HEK293 (cell line): ENCODE results near the gene RCAN2.
A peak's percentile ranks its signal among the peaks of the same experiment; 100 is the strongest.

Experiments used
- CTCF ChIA-PET: fragments of 350-600 bp; formaldehyde crosslinking; extraction: SDS; loops from one replicate; lab custom pipeline; 2021; ENCODE audit warnings: antibody characterized with exemption; lab: Yijun Ruan, JAX
- POLR2A ChIA-PET: fragments of 300-600 bp; formaldehyde crosslinking; extraction: SDS; loops from one replicate; lab custom pipeline; 2020; ENCODE audit warnings: antibody characterized with exemption, inconsistent platforms; lab: Yijun Ruan, JAX
- H3K27ac ChIP-seq: fragments of 200-500 bp; sonication (Bioruptor generic); 2 replicates; pipeline ENCODE4 v1.5.1; 2014; ENCODE audit warnings: low read depth, low read length, control low read depth, inconsistent platforms; ENCODE audit errors: extremely low read depth
- H3K36me3 ChIP-seq, 2 experiments: fragments of 200-500 bp in 1 of 2; sonication (Bioruptor generic) in 1 of 2; 1 replicate in 1 of 2; 2 replicates in 1 of 2; pipeline ENCODE4 v1.5.1; 2014 to 2017; ENCODE audit warnings: inconsistent platforms in 2 of 2, low read length in 2 of 2; ENCODE audit not compliant: control insufficient read depth in 2 of 2, insufficient read depth in 1 of 2
- H3K4me1 ChIP-seq: fragments of 200-500 bp; sonication (Bioruptor generic); 2 replicates; pipeline ENCODE4 v1.5.1; 2014; ENCODE audit warnings: mild to moderate bottlenecking, low read length, inconsistent platforms; ENCODE audit not compliant: control insufficient read depth, insufficient read depth
- H3K4me3 ChIP-seq: 2 replicates; pipeline ENCODE4 v1.5.1; 2011; ENCODE audit warnings: low read depth, mild to moderate bottlenecking, control low read depth, low read length, moderate library complexity
- H3K9me3 ChIP-seq: fragments of 200-500 bp; sonication (Bioruptor generic); 2 replicates; pipeline ENCODE4 v1.5.1; 2014; ENCODE audit warnings: low read depth, low read length, inconsistent platforms; ENCODE audit not compliant: control insufficient read depth, insufficient read depth
- BCL11B ChIP-seq: fragments of 450-650 bp; formaldehyde crosslinking; IDR thresholded peaks from 2 replicates; pipeline ENCODE4 v1.5.1; 2016; ENCODE audit warnings: low read depth, missing biosample characterization, missing genetic modification characterization
- FEZF1 ChIP-seq: fragments of 450-650 bp; formaldehyde crosslinking; IDR thresholded peaks from 2 replicates; pipeline ENCODE4 v1.5.1; 2016; ENCODE audit warnings: missing biosample characterization, missing genetic modification characterization
- HOXA7 ChIP-seq: sonication (generic); formaldehyde crosslinking; IDR thresholded peaks from 2 replicates; pipeline ENCODE4 v1.8.1; 2022; ENCODE audit warnings: missing genetic modification reagents, borderline replicate concordance
- KLF9 ChIP-seq: fragments of 450-650 bp; formaldehyde crosslinking; IDR thresholded peaks from 2 replicates; pipeline ENCODE4 v1.5.1; 2016; ENCODE audit warnings: missing biosample characterization, missing genetic modification characterization, low read depth
- WT1 ChIP-seq: fragments of 450-650 bp; formaldehyde crosslinking; IDR thresholded peaks from 2 replicates; pipeline ENCODE4 v1.5.1; 2016; ENCODE audit warnings: missing biosample characterization, missing genetic modification characterization
- ZNF140 ChIP-seq: fragments of 450-650 bp; formaldehyde crosslinking; IDR thresholded peaks from 2 replicates; pipeline ENCODE4 v1.5.1; 2016; ENCODE audit warnings: missing biosample characterization, missing genetic modification characterization
- ZNF146 ChIP-seq: fragments of 450-650 bp; formaldehyde crosslinking; IDR thresholded peaks from 2 replicates; pipeline ENCODE4 v1.5.1; 2016; ENCODE audit warnings: missing biosample characterization, missing genetic modification characterization
- ZNF169 ChIP-seq: fragments of 450-650 bp; formaldehyde crosslinking; IDR thresholded peaks from 2 replicates; pipeline ENCODE4 v1.5.1; 2016; ENCODE audit warnings: missing biosample characterization, missing genetic modification characterization
- ZNF184 ChIP-seq: fragments of 450-650 bp; IDR thresholded peaks from 2 replicates; pipeline ENCODE4 v1.5.1; 2018; ENCODE audit warnings: missing biosample characterization, mild to moderate bottlenecking, missing genetic modification characterization
- ZNF2 ChIP-seq: fragments of 450-650 bp; formaldehyde crosslinking; IDR thresholded peaks from 2 replicates; pipeline ENCODE4 v1.5.1; 2016; ENCODE audit warnings: missing biosample characterization, missing genetic modification characterization
- ZNF214 ChIP-seq: fragments of 450-650 bp; formaldehyde crosslinking; IDR thresholded peaks from 2 replicates; pipeline ENCODE4 v1.5.1; 2017; ENCODE audit warnings: missing biosample characterization, mild to moderate bottlenecking, missing genetic modification characterization, borderline replicate concordance
- ZNF239 ChIP-seq: fragments of 450-650 bp; formaldehyde crosslinking; IDR thresholded peaks from 2 replicates; pipeline ENCODE4 v1.5.1; 2016; ENCODE audit warnings: missing biosample characterization, missing genetic modification characterization
- ZNF274 ChIP-seq, 2 experiments: fragments of 200-500 bp in 1 of 2; fragments of 450-650 bp in 1 of 2; sonication (Bioruptor generic) in 1 of 2; formaldehyde crosslinking in 1 of 2; IDR thresholded peaks; 2 replicates each; pipeline versions ENCODE4 v1.5.1 to v1.6.1; 2014 to 2016; ENCODE audit warnings: borderline replicate concordance in 1 of 2, inconsistent platforms in 1 of 2, low read length in 1 of 2, missing biosample characterization in 1 of 2, missing genetic modification characterization in 1 of 2
- ZNF433 ChIP-seq: fragments of 450-650 bp; formaldehyde crosslinking; IDR thresholded peaks from 2 replicates; pipeline ENCODE4 v1.5.1; 2016; ENCODE audit warnings: missing biosample characterization, missing genetic modification characterization, low read depth
- ZNF548 ChIP-seq: fragments of 450-650 bp; formaldehyde crosslinking; IDR thresholded peaks from 2 replicates; pipeline ENCODE4 v1.5.1; 2016; ENCODE audit warnings: missing biosample characterization, missing genetic modification characterization
- ZNF768 ChIP-seq: fragments of 450-650 bp; formaldehyde crosslinking; IDR thresholded peaks from 2 replicates; pipeline ENCODE4 v1.5.1; 2018; ENCODE audit warnings: missing biosample characterization, mild to moderate bottlenecking, missing genetic modification characterization
- ZNF837 ChIP-seq: fragments of 450-650 bp; formaldehyde crosslinking; IDR thresholded peaks from 2 replicates; pipeline ENCODE4 v1.5.1; 2016; ENCODE audit warnings: missing biosample characterization, missing genetic modification characterization
- ZSCAN16 ChIP-seq: fragments of 450-650 bp; formaldehyde crosslinking; IDR thresholded peaks from 2 replicates; pipeline ENCODE4 v1.5.1; 2016; ENCODE audit warnings: missing biosample characterization, missing genetic modification characterization
- TF ChIP-seq, protein P1 (sequence below): fragments of 450-650 bp; IDR thresholded peaks from 2 replicates; pipeline ENCODE4 v1.5.1; 2018; ENCODE audit warnings: missing biosample characterization, mild to moderate bottlenecking, missing genetic modification characterization
- TF ChIP-seq, protein P2 (sequence below): fragments of 450-650 bp; formaldehyde crosslinking; IDR thresholded peaks from 2 replicates; pipeline ENCODE4 v1.5.1; 2017; ENCODE audit warnings: missing biosample characterization, missing genetic modification characterization
- TF ChIP-seq, protein P3 (sequence below): fragments of 450-650 bp; formaldehyde crosslinking; IDR thresholded peaks from 2 replicates; pipeline ENCODE4 v1.5.1; 2016; ENCODE audit warnings: missing biosample characterization, missing genetic modification characterization
- TF ChIP-seq, protein P4 (sequence below): fragments of 450-650 bp; formaldehyde crosslinking; IDR thresholded peaks from 2 replicates; pipeline ENCODE4 v1.5.1; 2017; ENCODE audit warnings: missing biosample characterization, missing genetic modification characterization
- TF ChIP-seq, protein P5 (sequence below): fragments of 450-650 bp; formaldehyde crosslinking; IDR thresholded peaks from 2 replicates; pipeline ENCODE4 v1.5.1; 2016; ENCODE audit warnings: missing biosample characterization, missing genetic modification characterization

RCAN2 gene

DNA sequence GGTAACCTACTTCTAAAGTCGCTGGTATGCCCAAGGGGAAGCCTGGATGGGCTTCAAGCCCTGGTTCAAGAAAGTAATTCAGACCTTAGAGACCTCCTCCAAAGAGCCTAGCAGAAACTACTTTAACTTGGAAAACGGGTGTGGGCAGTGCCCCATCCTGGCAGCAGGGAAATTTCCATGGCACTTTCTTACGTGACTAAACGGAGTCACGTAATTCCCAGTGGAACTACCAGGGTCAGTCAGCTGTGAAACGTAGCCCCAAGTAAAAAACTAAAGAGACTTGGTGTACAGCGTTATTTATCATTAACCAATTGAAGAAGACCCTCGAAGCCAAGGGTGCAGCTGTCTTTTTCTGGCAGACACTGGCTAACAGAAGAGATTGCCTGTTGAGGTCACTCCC, 114.0 kb downstream of the RCAN2 start (continued):
- no peak for TF ChIP-seq WT1
- no peak for TF ChIP-seq FEZF1
- no peak for TF ChIP-seq ZNF2 (tag by site-specific recombination)
- TF ChIP-seq ZNF548 (tag by site-specific recombination) = no peak
- no peak for TF ChIP-seq ZNF140 (tag by site-specific recombination)
- TF ChIP-seq BCL11B (tag by site-specific recombination) = no peak
- TF ChIP-seq, protein P1, sequence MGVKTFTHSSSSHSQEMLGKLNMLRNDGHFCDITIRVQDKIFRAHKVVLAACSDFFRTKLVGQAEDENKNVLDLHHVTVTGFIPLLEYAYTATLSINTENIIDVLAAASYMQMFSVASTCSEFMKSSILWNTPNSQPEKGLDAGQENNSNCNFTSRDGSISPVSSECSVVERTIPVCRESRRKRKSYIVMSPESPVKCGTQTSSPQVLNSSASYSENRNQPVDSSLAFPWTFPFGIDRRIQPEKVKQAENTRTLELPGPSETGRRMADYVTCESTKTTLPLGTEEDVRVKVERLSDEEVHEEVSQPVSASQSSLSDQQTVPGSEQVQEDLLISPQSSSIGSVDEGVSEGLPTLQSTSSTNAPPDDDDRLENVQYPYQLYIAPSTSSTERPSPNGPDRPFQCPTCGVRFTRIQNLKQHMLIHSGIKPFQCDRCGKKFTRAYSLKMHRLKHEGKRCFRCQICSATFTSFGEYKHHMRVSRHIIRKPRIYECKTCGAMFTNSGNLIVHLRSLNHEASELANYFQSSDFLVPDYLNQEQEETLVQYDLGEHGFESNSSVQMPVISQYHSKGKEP (tag by site-specific recombination) = no peak
- no peak for TF ChIP-seq ZNF146 (tag by site-specific recombination)

DNA sequence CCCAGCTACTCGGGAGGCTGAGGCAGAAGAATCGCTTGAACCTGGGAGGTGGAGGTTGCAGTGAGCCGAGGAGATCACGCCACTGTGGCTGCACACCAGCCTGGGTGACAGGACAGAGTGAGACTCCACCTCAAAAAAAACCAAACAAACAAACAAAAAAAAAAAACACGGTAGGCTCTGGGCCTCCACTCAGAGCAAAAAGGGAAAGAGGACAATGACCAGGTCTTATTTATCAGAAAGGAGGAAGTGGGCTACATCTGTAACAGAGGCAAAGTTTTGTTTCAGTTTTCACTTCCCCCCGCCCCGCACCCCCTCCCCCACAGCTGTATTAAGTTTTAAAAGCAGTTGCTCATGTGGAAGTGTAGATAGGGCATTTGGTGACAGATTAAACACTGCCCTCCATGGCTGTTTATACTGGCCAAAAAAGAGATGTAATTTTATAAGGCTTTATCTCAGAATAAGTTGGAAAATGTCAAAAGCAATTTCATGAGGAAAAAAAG, 114.6 kb downstream of the RCAN2 start:
- ChIA-PET POLR2A (no interaction called here), CTCF (interaction anchor here (0.6 kb wide), 1 partner anchor 246 kb away, joined by 3 read pairs; no protein-coding TSS in a partner anchor)
- TF ChIP-seq FEZF1 (peak; percentile 26; the same call in 1 of the 2 replicates), ZNF768 (tag by site-specific recombination) (no peak), KLF9 (tag by site-specific recombination) (no peak)
- TF ChIP-seq, protein P2, sequence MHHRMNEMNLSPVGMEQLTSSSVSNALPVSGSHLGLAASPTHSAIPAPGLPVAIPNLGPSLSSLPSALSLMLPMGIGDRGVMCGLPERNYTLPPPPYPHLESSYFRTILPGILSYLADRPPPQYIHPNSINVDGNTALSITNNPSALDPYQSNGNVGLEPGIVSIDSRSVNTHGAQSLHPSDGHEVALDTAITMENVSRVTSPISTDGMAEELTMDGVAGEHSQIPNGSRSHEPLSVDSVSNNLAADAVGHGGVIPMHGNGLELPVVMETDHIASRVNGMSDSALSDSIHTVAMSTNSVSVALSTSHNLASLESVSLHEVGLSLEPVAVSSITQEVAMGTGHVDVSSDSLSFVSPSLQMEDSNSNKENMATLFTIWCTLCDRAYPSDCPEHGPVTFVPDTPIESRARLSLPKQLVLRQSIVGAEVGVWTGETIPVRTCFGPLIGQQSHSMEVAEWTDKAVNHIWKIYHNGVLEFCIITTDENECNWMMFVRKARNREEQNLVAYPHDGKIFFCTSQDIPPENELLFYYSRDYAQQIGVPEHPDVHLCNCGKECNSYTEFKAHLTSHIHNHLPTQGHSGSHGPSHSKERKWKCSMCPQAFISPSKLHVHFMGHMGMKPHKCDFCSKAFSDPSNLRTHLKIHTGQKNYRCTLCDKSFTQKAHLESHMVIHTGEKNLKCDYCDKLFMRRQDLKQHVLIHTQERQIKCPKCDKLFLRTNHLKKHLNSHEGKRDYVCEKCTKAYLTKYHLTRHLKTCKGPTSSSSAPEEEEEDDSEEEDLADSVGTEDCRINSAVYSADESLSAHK (tag by site-specific recombination) = no peak
- H3K27ac ChIP-seq = no peak overlapping the region
- H3K36me3 ChIP-seq = no peaks in the 10 kb centered on the region
- peaks cover 14% of the 10 kb centered on the region; the same call in 1 of the 2 replicates for H3K4me1 ChIP-seq
- no peaks in the 10 kb centered on the region for H3K9me3 ChIP-seq
- H3K4me3 ChIP-seq = no peak overlapping the region

DNA sequence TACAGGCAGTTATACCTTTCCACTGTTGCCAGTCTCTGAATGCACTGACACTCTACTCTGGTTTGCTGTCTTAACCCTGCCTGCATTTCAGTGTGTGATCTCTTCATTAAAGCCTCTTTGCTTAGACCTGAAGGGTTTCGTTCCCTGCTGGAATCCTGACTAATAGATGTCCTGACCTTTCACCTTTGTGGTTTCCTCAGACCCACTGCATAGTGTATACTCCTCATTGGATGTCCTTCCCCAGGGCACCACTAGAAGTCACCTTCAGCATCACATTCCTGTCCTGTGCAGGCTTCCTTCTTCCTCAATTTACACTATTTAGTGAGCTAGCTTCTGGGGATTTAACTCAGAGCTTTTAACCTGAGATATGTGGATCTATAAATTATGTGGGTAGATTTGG, 120.6 kb downstream of the RCAN2 start:
- H3K36me3 ChIP-seq = no peaks in the 10 kb centered on the region
- TF ChIP-seq, protein P3, sequence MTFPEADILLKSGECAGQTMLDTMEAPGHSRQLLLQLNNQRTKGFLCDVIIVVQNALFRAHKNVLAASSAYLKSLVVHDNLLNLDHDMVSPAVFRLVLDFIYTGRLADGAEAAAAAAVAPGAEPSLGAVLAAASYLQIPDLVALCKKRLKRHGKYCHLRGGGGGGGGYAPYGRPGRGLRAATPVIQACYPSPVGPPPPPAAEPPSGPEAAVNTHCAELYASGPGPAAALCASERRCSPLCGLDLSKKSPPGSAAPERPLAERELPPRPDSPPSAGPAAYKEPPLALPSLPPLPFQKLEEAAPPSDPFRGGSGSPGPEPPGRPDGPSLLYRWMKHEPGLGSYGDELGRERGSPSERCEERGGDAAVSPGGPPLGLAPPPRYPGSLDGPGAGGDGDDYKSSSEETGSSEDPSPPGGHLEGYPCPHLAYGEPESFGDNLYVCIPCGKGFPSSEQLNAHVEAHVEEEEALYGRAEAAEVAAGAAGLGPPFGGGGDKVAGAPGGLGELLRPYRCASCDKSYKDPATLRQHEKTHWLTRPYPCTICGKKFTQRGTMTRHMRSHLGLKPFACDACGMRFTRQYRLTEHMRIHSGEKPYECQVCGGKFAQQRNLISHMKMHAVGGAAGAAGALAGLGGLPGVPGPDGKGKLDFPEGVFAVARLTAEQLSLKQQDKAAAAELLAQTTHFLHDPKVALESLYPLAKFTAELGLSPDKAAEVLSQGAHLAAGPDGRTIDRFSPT = no peak
- no peak for TF ChIP-seq ZNF433 (tag by site-specific recombination)
- TF ChIP-seq ZNF214 = no peak
- no peak for TF ChIP-seq HOXA7 (CRISPR knock-in tag)
- TF ChIP-seq, protein P4, sequence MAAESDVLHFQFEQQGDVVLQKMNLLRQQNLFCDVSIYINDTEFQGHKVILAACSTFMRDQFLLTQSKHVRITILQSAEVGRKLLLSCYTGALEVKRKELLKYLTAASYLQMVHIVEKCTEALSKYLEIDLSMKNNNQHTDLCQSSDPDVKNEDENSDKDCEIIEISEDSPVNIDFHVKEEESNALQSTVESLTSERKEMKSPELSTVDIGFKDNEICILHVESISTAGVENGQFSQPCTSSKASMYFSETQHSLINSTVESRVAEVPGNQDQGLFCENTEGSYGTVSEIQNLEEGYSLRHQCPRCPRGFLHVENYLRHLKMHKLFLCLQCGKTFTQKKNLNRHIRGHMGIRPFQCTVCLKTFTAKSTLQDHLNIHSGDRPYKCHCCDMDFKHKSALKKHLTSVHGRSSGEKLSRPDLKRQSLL (tag by site-specific recombination) = no peak
- TF ChIP-seq, protein P5, sequence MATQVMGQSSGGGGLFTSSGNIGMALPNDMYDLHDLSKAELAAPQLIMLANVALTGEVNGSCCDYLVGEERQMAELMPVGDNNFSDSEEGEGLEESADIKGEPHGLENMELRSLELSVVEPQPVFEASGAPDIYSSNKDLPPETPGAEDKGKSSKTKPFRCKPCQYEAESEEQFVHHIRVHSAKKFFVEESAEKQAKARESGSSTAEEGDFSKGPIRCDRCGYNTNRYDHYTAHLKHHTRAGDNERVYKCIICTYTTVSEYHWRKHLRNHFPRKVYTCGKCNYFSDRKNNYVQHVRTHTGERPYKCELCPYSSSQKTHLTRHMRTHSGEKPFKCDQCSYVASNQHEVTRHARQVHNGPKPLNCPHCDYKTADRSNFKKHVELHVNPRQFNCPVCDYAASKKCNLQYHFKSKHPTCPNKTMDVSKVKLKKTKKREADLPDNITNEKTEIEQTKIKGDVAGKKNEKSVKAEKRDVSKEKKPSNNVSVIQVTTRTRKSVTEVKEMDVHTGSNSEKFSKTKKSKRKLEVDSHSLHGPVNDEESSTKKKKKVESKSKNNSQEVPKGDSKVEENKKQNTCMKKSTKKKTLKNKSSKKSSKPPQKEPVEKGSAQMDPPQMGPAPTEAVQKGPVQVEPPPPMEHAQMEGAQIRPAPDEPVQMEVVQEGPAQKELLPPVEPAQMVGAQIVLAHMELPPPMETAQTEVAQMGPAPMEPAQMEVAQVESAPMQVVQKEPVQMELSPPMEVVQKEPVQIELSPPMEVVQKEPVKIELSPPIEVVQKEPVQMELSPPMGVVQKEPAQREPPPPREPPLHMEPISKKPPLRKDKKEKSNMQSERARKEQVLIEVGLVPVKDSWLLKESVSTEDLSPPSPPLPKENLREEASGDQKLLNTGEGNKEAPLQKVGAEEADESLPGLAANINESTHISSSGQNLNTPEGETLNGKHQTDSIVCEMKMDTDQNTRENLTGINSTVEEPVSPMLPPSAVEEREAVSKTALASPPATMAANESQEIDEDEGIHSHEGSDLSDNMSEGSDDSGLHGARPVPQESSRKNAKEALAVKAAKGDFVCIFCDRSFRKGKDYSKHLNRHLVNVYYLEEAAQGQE (tag by site-specific recombination) = no peak
- TF ChIP-seq ZNF239 = no peak
- TF ChIP-seq ZNF837 (tag by site-specific recombination) = no peak
- no peak for TF ChIP-seq ZNF184
- no peak for TF ChIP-seq ZNF274 (IDR thresholded peaks at IDR 0.05; ENCODE audit: low read length)
- no peak for TF ChIP-seq ZNF274 (tag by site-specific recombination; IDR thresholded peaks at IDR 0.05; ENCODE audit: borderline replicate concordance)
- TF ChIP-seq ZNF169 (tag by site-specific recombination) = no peak
- TF ChIP-seq ZSCAN16 (tag by site-specific recombination) = no peak

More for the DNA sequence above, 120.6 kb downstream of the RCAN2 start:
- H3K4me1 ChIP-seq = no peaks in the 10 kb centered on the region
- no peaks in the 10 kb centered on the region for H3K9me3 ChIP-seq
- no peak overlapping the region for H3K27ac ChIP-seq
- ChIA-PET CTCF (interaction anchor here (0.6 to 1.9 kb wide), 3 partner anchors 9 to 300 kb away, joined by 5 to 6 read pairs (median 5); no protein-coding TSS in a partner anchor), POLR2A (no interaction called here)
- no peak overlapping the region for H3K4me3 ChIP-seq
